Activated naive CD8-positive, alpha-beta T cell treated with anti-CD3 and anti-CD28 coated beads, Interleukin-2, amount 10 ng/mL, durations not matched to agents 7 days and 5 days (primary cell): ENCODE measurements around the gene SLC16A3. TPM values are rescaled to one million over a fixed set of nuclear protein-coding genes. Genes with fewer than 3 reads are reported as not detected.

ENCODE experiments used
- ATAC-seq: fragments of 150-1000 bp; cut with Tn5 transposase; one replicate; pipeline ENCODE4 v1.10.0; 2021; ENCODE audit warnings: low read depth, moderate library complexity
- POLR2A ChIA-PET: fragments of 350-600 bp; sonication (Branson Sonifier 250); formaldehyde crosslinking; loops from one replicate; lab custom pipeline; 2021; ENCODE audit warnings: antibody characterized with exemption; lab: Charles Lee
- DNase-seq: peaks from one replicate; pipeline ENCODE4 v3.0.0; 2021
- H3K27ac Mint-ChIP-seq: one replicate; pipeline ENCODE4 v1.8.0; 2022; ENCODE audit warnings: mild to moderate bottlenecking, mixed read lengths
- H3K27me3 Mint-ChIP-seq: one replicate; pipeline ENCODE4 v1.8.0; 2022; ENCODE audit warnings: mild to moderate bottlenecking, moderate library complexity, mixed read lengths
- H3K36me3 Mint-ChIP-seq: one replicate; pipeline ENCODE4 v1.8.0; 2021; ENCODE audit warnings: mild to moderate bottlenecking, mixed read lengths
- H3K4me1 Mint-ChIP-seq: one replicate; pipeline ENCODE4 v1.8.0; 2021; ENCODE audit warnings: mixed read lengths
- H3K4me3 Mint-ChIP-seq: one replicate; pipeline ENCODE4 v1.8.0; 2022; ENCODE audit warnings: mild to moderate bottlenecking, moderate library complexity, mixed read lengths
- H3K9me3 Mint-ChIP-seq: one replicate; pipeline ENCODE4 v1.8.0; 2021; ENCODE audit warnings: mixed read lengths
- total RNA-seq, 2 experiments: library from RNA; stranded (reverse); gene quantifications; one replicate each; pipeline ENCODE4 v1.2.3, GENCODE V29; 2021

The SLC16A3 gene
- total RNA-seq, 2 experiments from 2014 or later, result 195 to 211 TPM

GRCh38 chr17:82219753-82220709 is 8.8 kb upstream of the SLC16A3 start:
- no peaks in the 10 kb centered on the region for H3K9me3 Mint-ChIP-seq
- POLR2A ChIA-PET, result interaction anchor here (2.8 kb wide), 1 partner anchor 9 kb away, joined by 11 read pairs; the partner anchor contains the start of gene SLC16A3
- H3K4me1 Mint-ChIP-seq, result peaks cover 12% of the 10 kb centered on the region
- DNase-seq (no peak), ATAC-seq (no peak)
- H3K27me3 Mint-ChIP-seq, result peaks cover 2% of the 10 kb centered on the region
- H3K27ac Mint-ChIP-seq, result no peak overlapping the region
- H3K36me3 Mint-ChIP-seq, result no peaks in the 10 kb centered on the region
- H3K4me3 Mint-ChIP-seq, result no peak overlapping the region

- peaks cover 2% of the 10 kb centered on the region for H3K27me3 Mint-ChIP-seq
- DNase-seq (no peak), ATAC-seq (no peak)
- POLR2A ChIA-PET, result no interaction called here
- no peaks in the 10 kb centered on the region for H3K36me3 Mint-ChIP-seq
- no peaks in the 10 kb centered on the region for H3K9me3 Mint-ChIP-seq
- no peak overlapping the region for H3K4me3 Mint-ChIP-seq
- H3K27ac Mint-ChIP-seq, result no peak overlapping the region
- peaks cover 8% of the 10 kb centered on the region for H3K4me1 Mint-ChIP-seq
Observed at GRCh38 chr17:82221341-82221902, 7.4 kb upstream of the SLC16A3 start.

- ATAC-seq (no peak), DNase-seq (no peak)
- Mint-ChIP-seq H3K4me3 (no peak overlapping the region), H3K4me1 (peaks cover 8% of the 10 kb centered on the region), H3K36me3 (no peaks in the 10 kb centered on the region), H3K27ac (no peak overlapping the region), H3K9me3 (no peaks in the 10 kb centered on the region), H3K27me3 (peaks cover 2% of the 10 kb centered on the region)
- POLR2A ChIA-PET, result no interaction called here
Observed at GRCh38 chr17:82222816-82223215, 6.0 kb upstream of the SLC16A3 start.

GRCh38 chr17:82223517-82223916 is 5.3 kb upstream of the SLC16A3 start:
- Mint-ChIP-seq H3K4me3 (no peak overlapping the region), H3K36me3 (no peaks in the 10 kb centered on the region), H3K27ac (no peak overlapping the region), H3K27me3 (peaks cover 2% of the 10 kb centered on the region), H3K4me1 (peaks cover 8% of the 10 kb centered on the region), H3K9me3 (no peaks in the 10 kb centered on the region)
- ATAC-seq (no peak), DNase-seq (no peak)
- POLR2A ChIA-PET, result no interaction called here

GRCh38 chr17:82224666-82225065 is 4.2 kb upstream of the SLC16A3 start:
- no peaks in the 10 kb centered on the region for H3K9me3 Mint-ChIP-seq
- peaks cover 2% of the 10 kb centered on the region for H3K27me3 Mint-ChIP-seq
- H3K27ac Mint-ChIP-seq, result no peak overlapping the region
- POLR2A ChIA-PET, result no interaction called here
- H3K4me1 Mint-ChIP-seq, result peaks cover 8% of the 10 kb centered on the region
- no peak overlapping the region for H3K4me3 Mint-ChIP-seq
- H3K36me3 Mint-ChIP-seq, result no peaks in the 10 kb centered on the region
- DNase-seq, result no peak
- ATAC-seq, result no peak

- H3K9me3 Mint-ChIP-seq, result no peaks in the 10 kb centered on the region
- POLR2A ChIA-PET, result no interaction called here
- peaks cover 8% of the 10 kb centered on the region for H3K4me1 Mint-ChIP-seq
- H3K27ac Mint-ChIP-seq, result no peak overlapping the region
- ATAC-seq (no peak), DNase-seq (peak; percentile 27)
- H3K36me3 Mint-ChIP-seq, result peaks cover 3% of the 10 kb centered on the region
- H3K4me3 Mint-ChIP-seq, result peak overlapping the region; percentile 25
- peaks cover 2% of the 10 kb centered on the region for H3K27me3 Mint-ChIP-seq
Observed at GRCh38 chr17:82225368-82226029, 3.3 kb upstream of the SLC16A3 start.

GRCh38 chr17:82226146-82226808 is 2.6 kb upstream of the SLC16A3 start:
- POLR2A ChIA-PET, result no interaction called here
- peaks cover 2% of the 10 kb centered on the region for H3K27me3 Mint-ChIP-seq
- ATAC-seq (no peak), DNase-seq (peak; percentile 28)
- no peaks in the 10 kb centered on the region for H3K9me3 Mint-ChIP-seq
- no peak overlapping the region for H3K27ac Mint-ChIP-seq
- H3K4me1 Mint-ChIP-seq, result peaks cover 7% of the 10 kb centered on the region
- peaks cover 3% of the 10 kb centered on the region for H3K36me3 Mint-ChIP-seq
- peak overlapping the region; percentile 25 for H3K4me3 Mint-ChIP-seq

- peaks cover 2% of the 10 kb centered on the region for H3K27me3 Mint-ChIP-seq
- H3K36me3 Mint-ChIP-seq, result peaks cover 3% of the 10 kb centered on the region
- ATAC-seq, result no peak
- DNase-seq, result peak; percentile 40
- H3K9me3 Mint-ChIP-seq, result no peaks in the 10 kb centered on the region
- peak overlapping the region; percentile 75 for H3K27ac Mint-ChIP-seq
- H3K4me1 Mint-ChIP-seq, result peaks cover 5% of the 10 kb centered on the region
- POLR2A ChIA-PET, result interaction anchor here (0.9 kb wide), 1 partner anchor 71 kb away, joined by 3 read pairs; no protein-coding TSS in a partner anchor
- H3K4me3 Mint-ChIP-seq, result peak overlapping the region; percentile 87
Observed at GRCh38 chr17:82226809-82227628, 1.8 kb upstream of the SLC16A3 start.

GRCh38 chr17:82227629-82228277 is 1.1 kb upstream of the SLC16A3 start:
- Mint-ChIP-seq H3K4me3 (peak overlapping the region; percentile 87), H3K36me3 (peaks cover 3% of the 10 kb centered on the region), H3K27ac (peak overlapping the region; percentile 91), H3K27me3 (peaks cover under 1% of the 10 kb centered on the region), H3K4me1 (peaks cover 5% of the 10 kb centered on the region), H3K9me3 (no peaks in the 10 kb centered on the region)
- POLR2A ChIA-PET, result interaction anchor here (0.9 to 4.5 kb wide), 8 partner anchors 10 to 75 kb away, joined by 3 to 51 read pairs (median 14); no protein-coding TSS in a partner anchor
- ATAC-seq (no peak), DNase-seq (no peak)

GRCh38 chr17:82228278-82228841 is 482 bp upstream of the SLC16A3 start:
- Mint-ChIP-seq H3K9me3 (no peaks in the 10 kb centered on the region), H3K27me3 (no peaks in the 10 kb centered on the region), H3K4me1 (peaks cover 7% of the 10 kb centered on the region), H3K4me3 (peak overlapping the region; percentile 87), H3K27ac (peak overlapping the region; percentile 91), H3K36me3 (peaks cover 3% of the 10 kb centered on the region)
- POLR2A ChIA-PET, result interaction anchor here (0.5 to 4.5 kb wide), 16 partner anchors 9 to 205 kb away, joined by 4 to 51 read pairs (median 10); partner anchors contain the start of genes CCDC57, CD7, CENPX and DCXR
- DNase-seq (peak; percentile 82), ATAC-seq (peak; percentile 58)

- no peak for ATAC-seq
- POLR2A ChIA-PET, result interaction anchor here (0.8 to 4.5 kb wide), 16 partner anchors 8 to 207 kb away, joined by 3 to 51 read pairs (median 10); partner anchors contain the start of genes CCDC57, CD7, CENPX and DCXR
- DNase-seq, result no peak
- H3K4me3 Mint-ChIP-seq, result peak overlapping the region; percentile 97
- peaks cover 3% of the 10 kb centered on the region for H3K36me3 Mint-ChIP-seq
- H3K4me1 Mint-ChIP-seq, result peaks cover 10% of the 10 kb centered on the region
- H3K27me3 Mint-ChIP-seq, result no peaks in the 10 kb centered on the region
- H3K9me3 Mint-ChIP-seq, result no peaks in the 10 kb centered on the region
- H3K27ac Mint-ChIP-seq, result peak overlapping the region; percentile 88
Observed at GRCh38 chr17:82229698-82230608, 1.1 kb downstream of the SLC16A3 start.
